Left ventricle myocardium inferior (tissue), 1 donor: ENCODE data around the gene CTNNBIP1. TPM values are rescaled to one million over a fixed set of nuclear protein-coding genes. Genes with fewer than 3 reads are reported as not detected.

Experiments
- DNase-seq: peaks from one replicate; pipeline ENCODE4 v3.0.0-alpha.2; 2020
- H3K27ac ChIP-seq: fragments of 200-600 bp; replicated peaks from 2 replicates; pipeline ENCODE4 v1.8.0; 2021
- H3K27me3 ChIP-seq: fragments of 200-600 bp; 2 replicates; pipeline ENCODE4 v1.8.0; 2021; ENCODE audit warnings: low read depth
- H3K36me3 ChIP-seq: fragments of 200-600 bp; 2 replicates; pipeline ENCODE4 v1.8.0; 2021
- H3K4me1 ChIP-seq: fragments of 200-600 bp; 2 replicates; pipeline ENCODE4 v1.8.0; 2021
- H3K4me3 ChIP-seq: fragments of 200-600 bp; 2 replicates; pipeline ENCODE4 v1.8.0; 2021; ENCODE audit warnings: mild to moderate bottlenecking, moderate library complexity
- H3K9me3 ChIP-seq: fragments of 200-600 bp; replicated peaks from 2 replicates; pipeline ENCODE4 v1.8.0; 2021
- intact Hi-C: fragments of 100-400 bp; cut with micrococcal nuclease; formaldehyde crosslinking; loops from one replicate; pipeline ENCODE4 v1.11.0; 2022
- total RNA-seq: library from RNA; stranded (reverse); fragmentation: NEBNext Ultra II Directional; extraction: Animal tissue kit (Norgen Biotek cat#: 25700); gene quantifications from one replicate; pipeline ENCODE4 v1.2.1, GENCODE V29; 2021
- TF ChIP-seq, protein P1 (sequence below): fragments of 200-600 bp; IDR thresholded peaks from 2 replicates; pipeline ENCODE4 v1.8.0; 2021; ENCODE audit warnings: antibody characterized with exemption, mild to moderate bottlenecking, borderline replicate concordance
- donor health status: DM: no; HTN: yes; CAD: no; lungs with severe emphysema.

Gene CTNNBIP1
- total RNA-seq, 1 donor from 2014 or later, result 42.6 TPM

DNA sequence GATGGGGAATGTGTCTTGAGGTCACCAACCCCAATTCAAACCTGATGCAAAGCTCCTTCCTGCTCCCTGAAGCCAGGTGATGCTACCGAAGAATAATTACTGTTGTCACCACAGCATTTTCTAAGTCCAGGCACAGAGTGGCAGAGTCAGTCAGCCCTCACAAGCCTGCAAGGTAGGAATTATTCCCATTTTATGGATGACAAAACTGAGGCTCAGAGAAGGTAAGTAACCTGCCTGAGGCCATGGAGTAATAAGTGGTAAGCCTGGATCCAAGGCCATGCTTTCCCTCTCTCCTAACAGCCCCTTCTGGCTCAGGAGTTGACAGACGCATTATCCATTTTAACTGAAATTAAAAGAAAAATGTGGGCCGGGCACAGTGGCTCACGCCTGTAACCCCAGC lies 23.0 kb downstream of the CTNNBIP1 start:
- Histone ChIP-seq H3K4me1 (peaks cover 92% of the 10 kb centered on the region), H3K9me3 (no peaks in the 10 kb centered on the region), H3K27ac (peak overlapping the region; percentile 88), H3K27me3 (no peaks in the 10 kb centered on the region), H3K36me3 (no peaks in the 10 kb centered on the region), H3K4me3 (no peak overlapping the region)
- DNase-seq, result no peak
- TF ChIP-seq, protein P1, sequence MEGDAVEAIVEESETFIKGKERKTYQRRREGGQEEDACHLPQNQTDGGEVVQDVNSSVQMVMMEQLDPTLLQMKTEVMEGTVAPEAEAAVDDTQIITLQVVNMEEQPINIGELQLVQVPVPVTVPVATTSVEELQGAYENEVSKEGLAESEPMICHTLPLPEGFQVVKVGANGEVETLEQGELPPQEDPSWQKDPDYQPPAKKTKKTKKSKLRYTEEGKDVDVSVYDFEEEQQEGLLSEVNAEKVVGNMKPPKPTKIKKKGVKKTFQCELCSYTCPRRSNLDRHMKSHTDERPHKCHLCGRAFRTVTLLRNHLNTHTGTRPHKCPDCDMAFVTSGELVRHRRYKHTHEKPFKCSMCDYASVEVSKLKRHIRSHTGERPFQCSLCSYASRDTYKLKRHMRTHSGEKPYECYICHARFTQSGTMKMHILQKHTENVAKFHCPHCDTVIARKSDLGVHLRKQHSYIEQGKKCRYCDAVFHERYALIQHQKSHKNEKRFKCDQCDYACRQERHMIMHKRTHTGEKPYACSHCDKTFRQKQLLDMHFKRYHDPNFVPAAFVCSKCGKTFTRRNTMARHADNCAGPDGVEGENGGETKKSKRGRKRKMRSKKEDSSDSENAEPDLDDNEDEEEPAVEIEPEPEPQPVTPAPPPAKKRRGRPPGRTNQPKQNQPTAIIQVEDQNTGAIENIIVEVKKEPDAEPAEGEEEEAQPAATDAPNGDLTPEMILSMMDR, result no peak
- intact Hi-C loops, result no loop called here

DNA sequence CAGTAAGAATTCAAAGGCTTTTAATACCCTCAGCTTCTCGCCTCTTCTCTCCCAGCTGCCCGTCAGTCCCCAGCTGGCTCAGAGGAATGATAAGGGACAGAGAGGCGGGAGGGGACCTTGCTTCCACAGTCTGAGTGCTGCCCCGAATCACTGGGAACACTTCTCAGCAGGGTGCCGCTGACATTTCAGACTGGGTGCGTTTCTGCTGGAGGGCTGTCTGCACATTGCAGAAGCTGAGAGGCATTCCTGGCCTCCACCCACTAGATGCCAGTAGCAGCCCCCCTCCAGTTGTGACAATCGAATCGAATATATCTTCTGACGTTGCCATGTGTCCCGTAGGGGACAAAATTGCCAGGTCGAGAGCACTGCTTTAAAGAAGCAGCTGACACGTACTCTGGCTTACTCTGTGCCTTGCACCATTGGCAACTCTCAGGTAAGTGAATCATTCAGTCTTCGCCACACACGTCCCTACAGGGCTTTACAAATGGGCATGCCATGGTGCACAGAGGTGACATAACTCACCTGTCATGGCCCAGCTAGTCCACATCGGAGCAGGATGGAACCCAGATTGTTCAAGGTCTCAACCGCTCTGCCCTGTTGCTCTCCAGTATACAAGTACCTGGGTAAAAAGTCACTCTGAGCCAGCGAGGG lies 23.9 kb downstream of the CTNNBIP1 start:
- DNase-seq, result peak; percentile 37
- peak overlapping the region; percentile 3 for H3K4me3 ChIP-seq
- TF ChIP-seq, protein P1, result no peak
- no peaks in the 10 kb centered on the region for H3K36me3 ChIP-seq
- H3K9me3 ChIP-seq, result no peaks in the 10 kb centered on the region
- intact Hi-C loops, result no loop called here
- H3K27me3 ChIP-seq, result no peaks in the 10 kb centered on the region
- H3K4me1 ChIP-seq, result peaks cover 86% of the 10 kb centered on the region
- peak overlapping the region; percentile 88 for H3K27ac ChIP-seq

DNA sequence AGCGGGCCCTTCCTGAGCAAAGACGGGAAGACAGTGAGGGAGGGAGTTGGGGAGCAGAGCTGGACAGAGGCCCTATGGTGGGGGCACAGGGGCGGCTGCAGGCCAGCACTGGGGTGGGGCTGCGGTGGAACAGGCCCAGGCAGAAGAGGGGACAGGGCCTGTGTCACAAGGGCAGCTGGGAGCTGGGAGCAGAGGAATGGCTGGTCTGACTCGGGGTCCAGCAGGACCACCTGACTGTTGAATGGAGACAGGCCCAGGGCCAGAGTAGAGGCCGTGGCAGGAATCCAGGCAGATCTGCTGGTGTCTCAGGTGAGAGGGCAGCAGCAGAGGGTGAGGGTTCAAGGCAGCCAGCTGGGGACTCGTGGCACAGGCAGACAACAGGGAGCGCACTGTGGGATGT lies 25.3 kb downstream of the CTNNBIP1 start:
- H3K9me3 ChIP-seq, result no peaks in the 10 kb centered on the region
- H3K4me1 ChIP-seq, result peaks cover 72% of the 10 kb centered on the region
- TF ChIP-seq, protein P1, result no peak
- no peak for DNase-seq
- no peaks in the 10 kb centered on the region for H3K36me3 ChIP-seq
- intact Hi-C loops, result no loop called here
- no peak overlapping the region for H3K4me3 ChIP-seq
- H3K27me3 ChIP-seq, result no peaks in the 10 kb centered on the region
- peak overlapping the region; percentile 88 for H3K27ac ChIP-seq

DNA sequence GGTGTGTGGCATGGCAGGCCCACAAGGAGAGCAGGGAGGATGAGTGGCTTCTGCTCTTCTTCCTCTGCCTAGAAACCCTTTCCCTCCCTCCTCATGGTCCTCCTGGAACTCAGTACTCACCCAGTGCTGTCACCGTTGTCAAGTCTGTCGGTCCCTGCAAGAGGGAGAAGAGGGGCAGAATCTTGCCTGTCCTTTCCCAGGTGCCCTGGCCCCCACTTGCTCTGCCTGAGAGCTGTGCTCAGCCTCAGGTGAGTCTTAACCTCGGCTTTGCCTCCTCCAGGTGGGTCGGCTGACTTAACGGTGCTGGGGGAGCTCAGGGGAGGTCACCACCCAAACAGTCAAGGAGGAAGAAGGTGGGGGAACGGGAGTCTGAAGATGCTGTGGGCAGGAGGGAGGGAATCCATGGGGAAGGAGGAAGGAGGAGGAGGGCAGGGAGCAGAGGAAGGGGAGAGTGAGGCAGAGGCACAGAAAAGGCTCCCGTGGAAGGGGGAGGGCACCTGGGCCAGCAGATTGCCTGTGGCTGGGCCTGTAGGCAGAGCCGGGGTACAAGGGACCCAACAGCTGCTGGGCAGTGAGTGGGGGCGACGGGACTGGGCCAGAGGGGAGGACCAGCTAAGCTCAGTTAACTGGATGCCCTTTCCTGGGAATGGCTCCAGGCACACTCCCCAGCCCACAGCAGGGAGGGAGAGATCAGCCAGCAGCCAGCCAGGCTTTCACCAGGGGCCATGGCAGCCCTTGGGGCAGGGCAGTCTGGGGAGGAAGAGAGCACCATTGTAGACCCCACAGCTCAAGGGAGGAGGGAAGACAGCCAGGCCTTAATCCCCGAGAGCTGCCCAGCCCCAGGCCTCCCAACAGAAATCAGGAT lies 26.3 kb downstream of the CTNNBIP1 start:
- Histone ChIP-seq H3K27ac (peak overlapping the region; percentile 88), H3K9me3 (no peaks in the 10 kb centered on the region), H3K36me3 (no peaks in the 10 kb centered on the region), H3K27me3 (no peaks in the 10 kb centered on the region), H3K4me3 (no peak overlapping the region), H3K4me1 (peaks cover 62% of the 10 kb centered on the region)
- intact Hi-C loops, result no loop called here
- DNase-seq, result no peak
- TF ChIP-seq, protein P1, result no peak

DNA sequence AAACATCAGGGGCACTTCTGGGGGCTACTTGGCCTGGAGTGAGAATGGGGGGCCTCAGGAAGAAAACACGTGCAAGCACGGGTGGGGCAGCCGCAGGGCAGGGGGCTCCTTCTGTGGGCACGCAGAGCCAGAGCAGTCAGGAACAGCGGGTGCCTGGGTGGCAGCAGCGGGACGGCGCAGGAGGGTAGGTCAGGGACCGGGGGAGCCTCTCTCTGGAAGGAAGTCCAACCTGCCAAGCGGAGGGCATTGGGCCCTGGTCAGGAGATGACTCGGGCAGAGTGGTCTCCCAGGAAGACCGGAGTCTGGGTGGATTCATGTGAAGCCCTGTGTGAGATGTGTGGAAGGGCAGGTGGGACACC lies 27.1 kb downstream of the CTNNBIP1 start:
- TF ChIP-seq, protein P1, result no peak
- no peak for DNase-seq
- Histone ChIP-seq H3K27me3 (no peaks in the 10 kb centered on the region), H3K4me1 (peaks cover 61% of the 10 kb centered on the region), H3K36me3 (no peaks in the 10 kb centered on the region), H3K27ac (peak overlapping the region; percentile 88), H3K4me3 (no peak overlapping the region), H3K9me3 (no peaks in the 10 kb centered on the region)
- intact Hi-C loops, result no loop called here
